GM06990 (cell line): Measurements from ENCODE around the gene FCN1.

ENCODE experiments used
- DNase-seq: peaks from one replicate; pipeline ENCODE4 v3.0.0-alpha.2; 2011; ENCODE audit not compliant: insufficient read length; ENCODE audit errors: extremely low read depth
- H3K27me3 ChIP-seq: replicated peaks from 2 replicates; pipeline ENCODE4 v1.6.0; 2011; ENCODE audit warnings: low read length; ENCODE audit not compliant: control insufficient read depth, insufficient read depth
- H3K36me3 ChIP-seq: 2 replicates; pipeline ENCODE4 v1.5.1; 2011; ENCODE audit warnings: low read length; ENCODE audit not compliant: control insufficient read depth, insufficient read depth
- H3K4me3 ChIP-seq: replicated peaks from 2 replicates; pipeline ENCODE4 v1.5.1; 2011; ENCODE audit warnings: low read depth, mild to moderate bottlenecking, control low read depth, low read length
- TF ChIP-seq, protein P1 (sequence below): IDR thresholded peaks from 2 replicates; pipeline ENCODE4 v1.5.1; 2011; ENCODE audit warnings: low read length, control low read depth, mild to moderate bottlenecking, inconsistent platforms; ENCODE audit not compliant: insufficient read depth, poor library complexity, severe bottlenecking

Gene FCN1

DNA sequence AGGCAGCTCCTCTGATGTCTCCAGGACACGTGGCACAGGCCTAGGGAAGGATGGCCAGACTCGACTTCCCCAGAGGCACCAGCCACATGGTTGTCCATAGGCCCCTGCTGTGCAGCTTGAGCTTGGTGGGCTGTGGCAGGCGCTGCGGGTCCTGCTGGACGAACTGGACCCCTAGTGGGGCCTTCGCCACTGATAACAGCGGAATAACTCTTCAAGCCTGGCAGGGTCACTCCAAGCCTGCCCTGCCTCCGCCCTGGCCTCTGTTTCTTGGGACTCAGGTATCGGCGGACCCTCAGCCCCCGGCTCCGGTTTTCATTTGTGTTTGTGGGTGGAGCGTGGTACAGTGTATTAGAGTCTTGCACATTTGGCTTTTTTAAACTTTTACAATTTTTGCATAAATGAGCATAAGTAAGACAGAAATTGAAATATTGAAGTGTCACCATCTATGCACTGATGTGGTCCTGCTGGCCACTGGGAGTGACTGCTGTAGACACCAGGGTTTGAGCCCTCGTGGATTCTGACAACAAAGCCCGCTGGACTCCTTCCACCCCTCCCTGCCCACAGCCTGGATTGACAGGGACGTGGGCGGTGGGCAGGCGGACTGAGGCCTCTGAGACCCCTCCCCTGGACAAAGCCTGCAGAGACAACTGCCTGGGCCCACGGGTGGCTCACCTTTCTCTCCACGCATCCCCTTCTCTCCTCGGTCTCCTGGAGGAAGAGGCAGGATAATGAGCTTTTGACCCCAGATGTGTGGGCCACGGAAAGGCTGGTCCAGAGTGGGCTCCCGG is 3.8 kb downstream of the FCN1 start:
- no peak for DNase-seq
- H3K27me3 ChIP-seq: no peaks in the 10 kb centered on the region
- TF ChIP-seq, protein P1, sequence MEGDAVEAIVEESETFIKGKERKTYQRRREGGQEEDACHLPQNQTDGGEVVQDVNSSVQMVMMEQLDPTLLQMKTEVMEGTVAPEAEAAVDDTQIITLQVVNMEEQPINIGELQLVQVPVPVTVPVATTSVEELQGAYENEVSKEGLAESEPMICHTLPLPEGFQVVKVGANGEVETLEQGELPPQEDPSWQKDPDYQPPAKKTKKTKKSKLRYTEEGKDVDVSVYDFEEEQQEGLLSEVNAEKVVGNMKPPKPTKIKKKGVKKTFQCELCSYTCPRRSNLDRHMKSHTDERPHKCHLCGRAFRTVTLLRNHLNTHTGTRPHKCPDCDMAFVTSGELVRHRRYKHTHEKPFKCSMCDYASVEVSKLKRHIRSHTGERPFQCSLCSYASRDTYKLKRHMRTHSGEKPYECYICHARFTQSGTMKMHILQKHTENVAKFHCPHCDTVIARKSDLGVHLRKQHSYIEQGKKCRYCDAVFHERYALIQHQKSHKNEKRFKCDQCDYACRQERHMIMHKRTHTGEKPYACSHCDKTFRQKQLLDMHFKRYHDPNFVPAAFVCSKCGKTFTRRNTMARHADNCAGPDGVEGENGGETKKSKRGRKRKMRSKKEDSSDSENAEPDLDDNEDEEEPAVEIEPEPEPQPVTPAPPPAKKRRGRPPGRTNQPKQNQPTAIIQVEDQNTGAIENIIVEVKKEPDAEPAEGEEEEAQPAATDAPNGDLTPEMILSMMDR: no peak
- no peaks in the 10 kb centered on the region for H3K36me3 ChIP-seq
- H3K4me3 ChIP-seq: no peak overlapping the region

DNA sequence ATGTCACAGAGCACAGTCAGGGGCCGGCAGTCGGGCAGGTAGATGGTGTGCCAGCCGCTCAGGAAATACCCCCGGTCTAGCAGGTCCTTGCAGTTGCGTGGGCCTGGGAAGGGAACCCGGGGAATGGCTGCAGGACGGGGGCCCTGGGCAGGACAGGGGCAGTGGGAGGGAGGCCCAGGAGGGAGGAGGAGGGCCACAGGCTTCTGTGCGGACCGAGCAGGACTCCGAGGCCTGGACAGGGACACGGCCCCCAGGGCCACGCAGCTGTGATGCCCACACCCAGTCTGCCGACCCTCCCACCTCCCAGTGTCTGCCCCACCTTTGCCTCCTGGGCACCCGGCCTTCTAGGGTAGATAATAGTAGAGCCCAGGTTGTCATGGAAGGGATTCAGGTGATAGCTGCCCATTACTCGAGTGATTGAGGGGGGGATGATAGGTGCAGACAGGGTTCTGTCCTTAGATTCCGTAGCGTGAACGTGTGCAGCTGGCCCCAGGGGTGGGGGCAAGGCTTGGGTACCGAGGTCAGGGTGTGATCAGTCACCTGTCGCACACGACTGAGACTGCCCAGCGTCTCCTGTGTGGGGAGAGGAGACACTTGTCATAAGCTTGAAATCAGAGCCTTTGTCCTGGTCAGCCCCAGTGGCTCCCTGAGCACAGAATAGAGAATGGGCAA is 4.5 kb downstream of the FCN1 start:
- TF ChIP-seq, protein P1: no peak
- DNase-seq: no peak
- Histone ChIP-seq H3K4me3 (no peak overlapping the region), H3K36me3 (no peaks in the 10 kb centered on the region), H3K27me3 (no peaks in the 10 kb centered on the region)

DNA sequence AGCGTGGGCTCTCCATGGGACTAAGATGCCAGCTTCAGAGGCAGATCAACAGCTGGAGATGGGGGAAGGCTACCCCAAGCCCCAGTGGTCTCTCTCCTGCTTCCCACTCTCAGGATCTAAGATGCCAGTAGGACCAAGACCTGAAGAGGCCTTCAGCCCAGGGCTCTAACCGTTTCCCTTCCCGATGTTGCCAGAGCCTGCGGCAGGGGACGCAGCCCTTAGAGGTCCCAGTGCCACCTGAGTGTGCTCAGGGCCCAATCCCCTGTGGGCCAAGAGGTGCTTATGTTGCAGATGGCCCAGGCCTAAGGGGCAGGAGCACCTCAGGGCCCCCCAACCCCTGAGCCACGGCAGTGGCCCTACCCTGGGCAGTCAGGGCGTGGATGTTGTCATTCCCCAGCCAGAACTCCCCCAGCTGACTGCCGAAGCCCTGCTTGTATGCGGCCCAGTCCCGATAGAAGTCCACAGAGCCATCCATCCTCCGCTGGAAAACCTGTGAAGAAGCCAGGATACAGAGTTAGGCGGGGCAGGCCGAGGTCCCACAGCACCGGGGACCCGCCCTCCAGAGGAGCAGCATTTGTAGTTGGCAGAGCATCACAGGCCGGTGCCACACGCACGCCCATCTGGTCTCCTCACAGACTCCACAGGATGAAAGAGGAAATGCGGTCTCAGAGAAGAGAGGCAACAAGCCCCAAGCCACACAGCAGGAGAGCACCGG is 5.4 kb downstream of the FCN1 start:
- Histone ChIP-seq H3K27me3 (no peaks in the 10 kb centered on the region), H3K4me3 (no peak overlapping the region), H3K36me3 (no peaks in the 10 kb centered on the region)
- TF ChIP-seq, protein P1: no peak
- no peak for DNase-seq

DNA sequence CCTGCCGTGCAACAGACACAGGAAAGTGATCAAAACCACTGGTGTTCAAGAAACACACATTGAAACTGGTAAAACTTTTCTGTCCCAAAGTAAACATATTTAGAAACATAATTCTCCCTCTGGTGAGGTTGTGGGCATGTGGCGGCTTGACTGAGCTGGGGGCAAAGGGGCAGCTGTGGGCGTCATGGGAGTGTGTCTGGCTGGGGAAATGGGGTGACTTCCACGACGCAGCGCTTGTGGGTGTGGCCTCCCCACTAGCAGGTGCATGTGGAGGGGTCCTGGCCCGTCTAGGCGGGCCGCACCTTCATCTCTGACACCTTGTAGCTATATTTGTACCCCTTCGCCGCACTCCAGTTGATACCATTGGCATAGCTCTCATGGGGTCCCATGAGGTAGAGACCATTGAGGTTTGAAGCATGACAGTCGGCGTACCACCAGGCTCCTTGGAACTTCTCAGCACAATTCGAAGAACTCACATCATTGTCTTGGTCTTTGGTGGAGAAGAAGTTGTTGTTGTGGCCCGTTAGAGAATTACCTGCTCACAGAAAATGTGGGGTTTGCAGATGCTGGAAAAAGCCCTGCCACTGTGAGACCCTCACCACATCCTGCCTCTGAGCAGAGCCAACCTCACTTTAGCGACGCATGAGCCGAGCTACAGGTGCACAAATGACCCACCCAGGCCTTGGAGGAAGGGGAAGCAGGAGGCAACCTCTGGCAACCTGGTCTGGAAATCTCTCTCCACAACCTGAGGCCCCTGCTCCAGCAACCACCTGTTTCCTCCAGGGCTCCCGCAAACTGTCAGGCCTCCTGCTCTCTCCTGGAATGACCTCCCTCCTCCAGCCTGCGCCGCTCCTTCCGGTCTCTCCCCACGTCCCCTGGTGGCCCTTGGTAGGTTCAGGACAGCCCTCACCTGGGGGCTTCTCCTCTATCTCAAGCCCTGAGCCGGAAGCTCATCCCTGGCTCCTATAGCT is 7.9 kb downstream of the FCN1 start:
- TF ChIP-seq, protein P1: no peak
- Histone ChIP-seq H3K4me3 (no peak overlapping the region), H3K27me3 (no peaks in the 10 kb centered on the region), H3K36me3 (no peaks in the 10 kb centered on the region)
- DNase-seq: no peak

DNA sequence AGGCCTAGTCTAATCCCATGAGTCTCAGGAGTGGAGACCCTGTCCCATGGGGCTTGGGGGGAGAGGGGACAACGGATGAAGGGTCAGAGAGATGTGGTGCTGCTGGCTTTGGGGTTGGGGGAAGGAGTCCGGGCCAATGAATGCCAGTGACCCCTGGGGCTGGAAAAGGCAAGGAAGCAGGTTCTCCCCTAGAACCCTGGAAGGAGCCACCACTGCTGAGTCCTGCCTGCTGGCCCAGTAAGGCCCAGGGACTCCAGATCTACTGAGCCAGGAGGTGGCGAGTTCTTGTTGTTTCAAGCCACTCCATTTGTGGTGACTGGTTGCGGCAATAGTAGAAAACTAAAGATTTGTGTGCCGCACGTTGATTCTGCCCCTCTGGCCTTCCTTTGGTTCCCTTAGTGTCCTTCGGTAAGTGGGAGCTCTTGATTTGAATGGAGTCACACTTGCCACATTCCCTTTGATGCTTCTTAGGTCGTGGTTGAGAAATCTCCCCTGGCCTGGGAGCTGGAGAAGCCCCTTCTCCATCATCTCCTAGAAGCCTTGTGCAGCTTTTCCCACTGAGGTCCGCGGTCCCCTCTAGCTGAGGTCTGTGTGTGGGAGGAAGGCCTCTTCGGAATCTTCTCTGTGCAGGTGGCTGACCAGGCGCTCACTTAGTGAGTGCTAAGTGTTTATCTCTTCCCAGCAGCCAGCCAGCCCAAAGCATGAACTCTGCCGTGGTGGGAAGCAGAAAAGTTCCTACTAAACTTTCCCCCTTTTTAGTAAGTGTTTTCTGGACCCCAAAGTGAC is 9.0 kb downstream of the FCN1 start:
- TF ChIP-seq, protein P1: no peak
- DNase-seq: no peak
- H3K36me3 ChIP-seq: no peaks in the 10 kb centered on the region
- no peaks in the 10 kb centered on the region for H3K27me3 ChIP-seq
- no peak overlapping the region for H3K4me3 ChIP-seq
